ENCODE results near the gene TRIM32. TPM values are rescaled to one million over a fixed set of nuclear protein-coding genes. Genes with fewer than 3 reads are reported as not detected.

Gene TRIM32
- total RNA-seq, 4 donors from 2014 or later, result 15.8 to 20.3 (median 20.0) TPM

DNA sequence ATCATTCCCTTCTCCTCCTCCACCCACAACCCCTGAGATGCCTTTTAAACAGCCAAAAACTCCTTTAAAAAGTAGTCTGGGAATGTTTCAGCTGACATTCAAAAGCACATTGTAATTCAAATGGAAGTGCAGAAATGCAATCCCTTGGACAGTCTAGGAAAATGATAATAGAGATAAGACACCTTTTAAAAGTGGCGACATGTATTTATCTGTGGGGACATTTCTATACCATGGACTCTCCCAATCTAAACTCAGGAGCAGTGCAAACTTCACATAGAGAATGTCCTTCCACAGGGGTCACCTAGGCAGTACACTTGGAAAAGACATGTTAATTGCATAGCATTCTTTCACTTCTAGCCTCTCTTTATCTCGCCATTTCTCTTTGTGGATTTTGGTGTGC is 33.0 kb downstream of the TRIM32 start:
- no peak overlapping the region for H3K27ac ChIP-seq
- no peaks in the 10 kb centered on the region for H3K36me3 ChIP-seq
- H3K4me3 ChIP-seq (replicated peaks in 1 of 3), result no peak overlapping the region
- no peaks in the 10 kb centered on the region for H3K9me3 ChIP-seq
- TF ChIP-seq, protein P1, sequence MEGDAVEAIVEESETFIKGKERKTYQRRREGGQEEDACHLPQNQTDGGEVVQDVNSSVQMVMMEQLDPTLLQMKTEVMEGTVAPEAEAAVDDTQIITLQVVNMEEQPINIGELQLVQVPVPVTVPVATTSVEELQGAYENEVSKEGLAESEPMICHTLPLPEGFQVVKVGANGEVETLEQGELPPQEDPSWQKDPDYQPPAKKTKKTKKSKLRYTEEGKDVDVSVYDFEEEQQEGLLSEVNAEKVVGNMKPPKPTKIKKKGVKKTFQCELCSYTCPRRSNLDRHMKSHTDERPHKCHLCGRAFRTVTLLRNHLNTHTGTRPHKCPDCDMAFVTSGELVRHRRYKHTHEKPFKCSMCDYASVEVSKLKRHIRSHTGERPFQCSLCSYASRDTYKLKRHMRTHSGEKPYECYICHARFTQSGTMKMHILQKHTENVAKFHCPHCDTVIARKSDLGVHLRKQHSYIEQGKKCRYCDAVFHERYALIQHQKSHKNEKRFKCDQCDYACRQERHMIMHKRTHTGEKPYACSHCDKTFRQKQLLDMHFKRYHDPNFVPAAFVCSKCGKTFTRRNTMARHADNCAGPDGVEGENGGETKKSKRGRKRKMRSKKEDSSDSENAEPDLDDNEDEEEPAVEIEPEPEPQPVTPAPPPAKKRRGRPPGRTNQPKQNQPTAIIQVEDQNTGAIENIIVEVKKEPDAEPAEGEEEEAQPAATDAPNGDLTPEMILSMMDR (IDR thresholded peaks at IDR 0.05), result no peak
- no peak for TF ChIP-seq POLR2A (IDR thresholded peaks at IDR 0.05)
- WGBS, 2 donors, result 70 to 86% methylated on average over 2 of the region's 2 CpGs
- intact Hi-C loops (cut with DNase I), result no loop called here
- no peaks in the 10 kb centered on the region for H3K27me3 ChIP-seq
- no peak for DNase-seq
- no peaks in the 10 kb centered on the region for H3K4me1 ChIP-seq

DNA sequence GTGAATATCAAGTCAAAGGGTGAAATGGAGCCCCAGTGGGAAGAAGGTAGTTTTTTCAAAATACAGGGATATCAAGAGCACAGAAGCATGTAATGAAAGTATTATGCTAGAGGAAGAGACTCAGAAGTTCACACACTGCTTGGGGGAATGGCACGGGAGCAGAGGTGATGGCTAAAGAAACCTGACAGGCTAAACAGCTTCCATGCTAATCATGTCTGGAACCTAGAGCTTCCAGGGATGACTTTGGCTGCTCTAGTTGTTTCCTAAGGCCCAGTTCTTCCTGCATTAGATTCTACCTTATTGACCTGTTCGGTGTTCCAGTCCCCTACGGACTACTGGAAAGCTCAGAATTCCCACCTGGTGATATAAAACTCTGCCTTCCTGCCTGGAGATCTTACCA is 34.3 kb downstream of the TRIM32 start:
- Histone ChIP-seq H3K4me1 (no peaks in the 10 kb centered on the region), H3K4me3 (replicated peaks in 1 of 3) (no peak overlapping the region), H3K27ac (no peak overlapping the region), H3K9me3 (no peaks in the 10 kb centered on the region), H3K36me3 (no peaks in the 10 kb centered on the region), H3K27me3 (no peaks in the 10 kb centered on the region)
- TF ChIP-seq, protein P1 (IDR thresholded peaks at IDR 0.05), result no peak
- TF ChIP-seq POLR2A (IDR thresholded peaks at IDR 0.05), result no peak
- intact Hi-C loops (cut with DNase I), result no loop called here
- WGBS, 2 donors, result 94 to 98% methylated on average over 3 of the region's 3 CpGs
- DNase-seq, result no peak

DNA sequence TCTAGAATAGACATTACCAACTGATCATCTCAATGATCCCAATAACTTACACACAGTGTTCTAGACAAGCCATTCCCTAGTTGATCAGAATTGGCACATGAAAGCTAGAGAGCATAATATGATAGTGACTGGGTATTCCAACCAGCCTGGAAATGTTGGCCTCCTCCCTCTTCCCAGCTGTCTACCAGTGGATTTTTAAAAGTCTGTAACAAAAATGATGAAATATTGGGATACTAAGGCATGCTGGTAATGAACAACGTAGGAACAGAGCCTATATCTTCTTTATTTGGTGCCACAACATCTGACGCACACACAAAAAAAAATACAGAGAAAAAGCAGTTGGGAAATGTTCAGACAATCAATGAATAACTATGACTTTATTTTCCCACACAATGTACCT is 34.8 kb downstream of the TRIM32 start:
- DNase-seq, result no peak
- TF ChIP-seq, protein P1 (IDR thresholded peaks at IDR 0.05), result no peak
- no peak for TF ChIP-seq POLR2A (IDR thresholded peaks at IDR 0.05)
- intact Hi-C loops (cut with DNase I), result no loop called here
- Histone ChIP-seq H3K36me3 (no peaks in the 10 kb centered on the region), H3K4me3 (replicated peaks in 1 of 3) (no peak overlapping the region), H3K9me3 (no peaks in the 10 kb centered on the region), H3K27ac (no peak overlapping the region), H3K4me1 (no peaks in the 10 kb centered on the region), H3K27me3 (no peaks in the 10 kb centered on the region)
- WGBS, 2 donors, result 46 to 64% methylated on average over 2 of the region's 2 CpGs

DNA sequence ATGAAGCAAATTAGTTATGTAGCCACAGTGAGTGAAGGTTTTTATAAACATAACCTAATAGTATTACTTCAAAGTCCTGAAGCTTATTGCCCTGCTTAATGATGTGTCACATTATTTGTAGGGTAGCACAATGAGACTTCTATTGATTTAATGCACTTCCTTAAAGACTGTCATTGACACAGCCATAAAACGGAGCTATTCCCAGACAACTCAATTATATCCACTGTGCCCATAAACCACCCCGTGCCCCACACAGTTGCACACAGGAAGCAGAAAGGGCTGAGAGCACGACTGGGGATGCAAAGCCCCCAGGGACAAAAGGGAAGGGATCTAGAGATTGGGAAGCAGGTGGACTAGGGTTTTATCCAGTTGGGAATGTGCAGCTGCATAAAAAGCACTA is 37.0 kb downstream of the TRIM32 start:
- Histone ChIP-seq H3K27ac (no peak overlapping the region), H3K36me3 (no peaks in the 10 kb centered on the region), H3K4me1 (no peaks in the 10 kb centered on the region), H3K9me3 (no peaks in the 10 kb centered on the region), H3K4me3 (replicated peaks in 1 of 3) (no peak overlapping the region), H3K27me3 (no peaks in the 10 kb centered on the region)
- TF ChIP-seq POLR2A (IDR thresholded peaks at IDR 0.05), result no peak
- TF ChIP-seq, protein P1 (IDR thresholded peaks at IDR 0.05), result no peak
- intact Hi-C loops (cut with DNase I), result no loop called here
- 64% methylated on average over 3 of the region's 3 CpGs for WGBS, 2 donors
- DNase-seq, result no peak

DNA sequence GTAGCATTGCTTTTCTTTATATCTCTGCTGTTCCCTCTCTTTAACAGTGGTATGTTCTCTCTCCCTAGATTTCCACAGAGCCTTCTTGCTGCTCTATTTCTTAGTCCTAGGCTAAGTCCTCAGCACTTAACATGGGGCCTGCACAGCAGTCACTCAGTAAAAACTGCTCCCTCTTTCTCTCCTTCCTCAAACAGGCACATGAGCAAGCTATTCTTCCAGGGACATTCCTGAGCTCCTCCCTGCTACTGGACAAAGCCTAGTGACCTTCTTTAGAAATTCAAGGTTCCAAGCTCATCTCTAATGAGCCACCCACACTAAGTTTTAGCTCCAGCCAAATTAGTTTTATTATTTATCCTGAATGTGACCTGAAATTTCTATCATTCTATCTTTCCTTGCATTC is 39.5 kb downstream of the TRIM32 start:
- Histone ChIP-seq H3K27ac (no peak overlapping the region), H3K27me3 (no peaks in the 10 kb centered on the region), H3K9me3 (no peaks in the 10 kb centered on the region), H3K36me3 (no peaks in the 10 kb centered on the region), H3K4me1 (no peaks in the 10 kb centered on the region), H3K4me3 (replicated peaks in 1 of 3) (no peak overlapping the region)
- intact Hi-C loops (cut with DNase I), result no loop called here
- DNase-seq, result no peak
- TF ChIP-seq POLR2A (IDR thresholded peaks at IDR 0.05), result no peak
- TF ChIP-seq, protein P1 (IDR thresholded peaks at IDR 0.05), result no peak

All from thyroid gland (tissue), 4 donors.